Islet of Langerhans (tissue), 1 donor: ENCODE results near the gene NMRAL1.

Experiments used
- FAIRE-seq: peaks from one replicate; lab custom pipeline; 2011; peaks lifted over from hg19 to GRCh38; lab: Jason Lieb, UNC

The NMRAL1 gene

DNA sequence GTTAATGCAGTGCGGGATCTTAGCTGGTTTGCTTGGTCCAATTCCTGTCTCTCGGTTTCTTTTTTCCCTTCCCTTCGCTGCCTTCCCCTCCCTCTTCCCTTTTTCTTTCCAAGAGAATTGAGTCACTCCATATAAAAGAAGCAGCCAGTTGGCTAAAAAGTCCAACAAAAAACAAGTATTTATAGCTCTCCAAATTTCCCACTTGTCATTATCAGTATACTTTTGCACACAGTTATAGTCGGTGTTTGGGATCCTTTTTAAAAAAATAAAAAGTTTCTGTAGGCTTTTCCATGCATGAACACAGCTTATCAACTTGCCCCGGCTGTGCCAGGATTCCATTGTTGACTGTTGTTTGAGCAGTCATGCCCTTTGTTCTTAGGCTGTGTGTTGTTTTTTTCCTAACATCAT, 26.6 kb upstream of the NMRAL1 start:
- FAIRE-seq, result no peak

DNA sequence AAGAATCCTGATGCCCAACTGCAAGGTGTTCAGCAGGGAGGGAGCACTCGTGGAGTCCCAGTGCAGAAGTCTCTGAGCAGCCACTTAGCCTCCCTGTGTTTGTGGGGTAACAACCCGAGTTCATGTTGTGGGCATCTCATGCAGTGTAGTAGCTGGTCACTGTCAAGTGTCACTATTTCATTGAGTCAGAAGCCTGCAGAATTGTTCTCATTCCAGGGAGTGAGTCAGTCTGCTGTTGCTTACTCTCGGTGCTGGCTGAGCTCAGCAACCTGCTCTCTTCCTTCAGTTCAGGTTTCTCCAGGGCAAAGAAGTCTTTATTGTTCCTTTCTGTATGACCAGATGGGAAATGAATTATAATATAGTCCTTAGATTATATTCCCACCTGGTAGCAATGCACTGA, 25.8 kb upstream of the NMRAL1 start:
- FAIRE-seq, result no peak

DNA sequence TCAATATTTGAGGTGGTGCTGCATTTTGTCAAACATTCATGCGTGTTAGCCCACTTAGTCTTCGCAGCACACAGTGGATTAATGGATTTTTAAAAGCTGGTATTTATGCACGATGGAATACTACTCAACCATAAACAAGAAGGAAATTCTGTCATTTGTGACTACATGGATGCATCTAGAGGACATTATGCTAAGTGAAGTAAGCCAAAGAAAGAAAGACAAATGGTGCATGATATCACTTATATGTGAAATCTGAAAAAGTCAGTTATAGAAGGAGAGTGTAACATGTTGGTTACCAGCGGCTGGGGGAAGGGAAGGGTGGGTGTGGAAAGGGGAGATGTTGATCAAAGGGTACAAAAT, 24.8 kb upstream of the NMRAL1 start:
- no peak for FAIRE-seq

- FAIRE-seq, result no peak
Observed at GRCh38 chr16:4498546-4499195, 24.2 kb upstream of the NMRAL1 start.

DNA sequence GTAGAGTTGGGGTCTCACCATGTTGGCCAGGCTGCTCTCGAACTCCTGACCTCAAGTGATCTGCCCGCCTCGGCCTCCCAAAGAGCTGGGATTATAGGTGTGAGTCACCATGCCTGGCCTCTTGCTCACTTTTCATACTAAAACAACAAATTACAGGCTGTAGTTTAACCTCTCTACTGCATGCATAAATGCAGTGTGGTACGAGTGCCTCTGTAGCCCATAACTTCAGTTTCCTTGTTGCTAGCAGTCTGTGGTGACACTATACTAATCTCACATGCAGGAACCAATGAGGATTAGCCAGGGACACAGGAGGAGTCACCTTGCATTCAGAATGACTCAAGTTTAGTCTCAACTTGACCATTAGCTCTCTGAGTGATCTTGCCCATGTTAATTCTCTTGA, 21.9 kb upstream of the NMRAL1 start:
- no peak for FAIRE-seq

GRCh38 chr16:4495766-4496165, 21.3 kb upstream of the NMRAL1 start:
- FAIRE-seq, result no peak

- FAIRE-seq, result no peak
Observed at GRCh38 chr16:4494746-4495490, 20.5 kb upstream of the NMRAL1 start.

- FAIRE-seq, result no peak
Observed at GRCh38 chr16:4491898-4492297, 17.5 kb upstream of the NMRAL1 start.

- FAIRE-seq, result no peak
Observed at GRCh38 chr16:4489030-4489429, 14.6 kb upstream of the NMRAL1 start.

GRCh38 chr16:4488499-4488967, 14.1 kb upstream of the NMRAL1 start:
- FAIRE-seq, result no peak

GRCh38 chr16:4487955-4488498, 13.6 kb upstream of the NMRAL1 start:
- FAIRE-seq, result no peak

DNA sequence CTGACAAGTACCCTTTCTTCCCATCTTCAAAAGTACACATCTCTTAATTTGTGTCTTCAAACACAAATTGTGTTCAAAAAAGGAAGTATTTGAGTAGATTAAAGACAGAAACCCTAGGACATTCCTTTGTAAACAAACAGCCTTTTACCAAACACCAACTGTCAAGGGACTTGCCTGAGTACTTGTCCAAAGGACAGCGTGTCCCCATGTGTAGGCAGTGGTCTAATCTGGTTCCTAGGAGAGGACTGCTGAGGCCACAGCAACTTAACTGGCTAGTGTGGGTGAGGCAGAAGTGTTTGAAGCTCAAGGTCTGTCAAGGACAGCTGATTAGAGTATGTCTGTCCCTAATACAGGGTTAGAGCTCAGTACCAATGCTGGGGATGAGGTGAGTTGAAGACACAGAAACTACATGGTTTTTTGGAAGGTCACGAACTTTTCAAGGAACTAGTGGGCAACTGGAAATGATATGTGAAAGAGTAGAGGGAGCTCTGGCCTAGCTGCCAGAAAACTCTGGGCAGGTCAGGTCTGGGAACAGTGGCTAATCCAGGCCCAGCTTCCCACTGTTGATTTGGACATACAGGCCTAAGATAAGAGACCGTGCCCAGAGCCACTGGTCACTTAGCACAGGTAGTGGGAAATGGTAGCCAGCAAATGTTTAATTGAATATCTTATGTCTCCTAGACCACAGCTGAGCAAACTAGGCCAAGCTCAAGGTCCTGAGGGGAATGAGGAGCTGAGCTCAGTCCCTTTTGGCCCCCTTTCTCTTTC, 11.9 kb upstream of the NMRAL1 start:
- FAIRE-seq, result no peak

DNA sequence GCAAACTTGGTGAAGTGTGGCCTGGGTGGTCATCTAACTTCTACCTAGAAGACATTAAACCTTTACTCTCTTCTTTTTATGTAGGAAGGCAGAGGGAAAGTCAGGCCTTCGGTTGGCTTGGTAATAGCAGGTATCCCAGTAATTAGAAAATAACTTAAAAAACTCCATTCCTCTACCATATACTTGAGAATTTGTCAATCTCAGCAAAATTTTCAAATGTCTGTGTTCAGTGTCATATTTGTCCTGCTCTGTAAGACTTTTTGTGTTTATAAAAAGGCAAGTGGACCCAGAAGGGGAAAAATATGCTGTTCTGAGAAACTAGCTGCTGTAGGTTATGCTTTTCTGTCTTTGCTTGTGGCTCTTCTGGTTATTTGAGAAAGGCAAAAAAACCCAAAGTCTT, 7.5 kb upstream of the NMRAL1 start:
- FAIRE-seq, result no peak

DNA sequence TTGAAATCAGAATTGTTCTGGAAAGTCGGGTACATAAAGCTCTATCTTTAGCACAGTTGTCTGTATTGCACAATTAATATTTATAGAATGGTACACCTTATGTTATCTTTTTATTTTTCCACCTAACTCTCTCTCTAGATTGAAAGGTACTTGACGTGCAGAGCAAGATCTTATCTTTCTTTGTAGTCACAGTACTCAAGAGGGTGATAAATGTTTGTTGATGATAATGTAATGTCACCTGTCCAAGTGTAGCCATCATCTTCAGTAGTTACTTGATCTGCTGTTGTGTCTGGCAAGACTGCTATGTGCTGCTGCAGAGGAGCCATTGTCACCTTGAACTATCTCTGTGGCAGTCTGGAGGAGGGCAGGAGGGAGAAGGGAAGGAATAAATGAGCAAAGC, 7.1 kb upstream of the NMRAL1 start:
- no peak for FAIRE-seq

DNA sequence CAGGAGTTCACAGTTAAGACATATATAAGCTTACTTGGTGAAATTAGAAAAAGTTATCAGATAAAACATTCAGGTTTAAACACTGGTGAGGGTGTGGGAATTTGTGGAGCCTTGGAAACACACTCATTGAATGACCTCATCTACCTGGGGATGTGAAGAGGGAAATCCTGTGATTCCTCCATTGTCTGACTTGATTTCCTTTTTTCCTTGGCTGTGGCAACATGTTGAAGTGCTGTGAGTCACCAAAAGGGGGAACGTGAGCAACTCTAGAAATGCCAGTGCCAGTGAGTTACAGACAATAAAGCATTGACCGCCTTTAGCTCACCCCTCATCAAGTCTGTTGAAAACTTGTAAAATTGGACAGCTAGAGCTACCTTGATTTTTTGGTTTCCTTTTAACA, 3.5 kb upstream of the NMRAL1 start:
- FAIRE-seq, result no peak

- FAIRE-seq, result no peak
Observed at GRCh38 chr16:4475880-4476788, 1.7 kb upstream of the NMRAL1 start, which contains the start of gene HMOX2. Gene HMOX2, plus strand, starts transcription at chr16:4476398. Its CDS starts 29,127 bp downstream, at chr16:4505525.

DNA sequence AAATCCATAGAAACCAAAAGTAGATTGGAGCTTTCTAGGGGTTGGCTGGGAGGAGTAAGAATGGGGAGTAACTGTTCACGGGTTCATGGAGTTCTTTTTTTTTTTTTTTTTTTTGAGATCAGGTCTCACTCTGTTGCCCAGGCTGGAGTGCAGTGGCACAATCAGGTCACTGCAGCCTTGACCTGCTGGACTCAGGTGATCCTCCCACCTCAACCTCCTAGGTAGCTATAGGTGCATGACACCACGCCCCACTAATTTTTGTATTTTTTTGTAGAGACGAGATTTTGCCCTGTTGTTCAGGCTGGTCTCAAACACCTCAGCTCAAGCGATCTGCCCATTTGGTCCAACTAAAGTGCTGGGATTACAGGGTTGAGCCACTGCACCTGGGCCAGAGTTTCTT, 1.5 kb downstream of the NMRAL1 start:
- no peak for FAIRE-seq

DNA sequence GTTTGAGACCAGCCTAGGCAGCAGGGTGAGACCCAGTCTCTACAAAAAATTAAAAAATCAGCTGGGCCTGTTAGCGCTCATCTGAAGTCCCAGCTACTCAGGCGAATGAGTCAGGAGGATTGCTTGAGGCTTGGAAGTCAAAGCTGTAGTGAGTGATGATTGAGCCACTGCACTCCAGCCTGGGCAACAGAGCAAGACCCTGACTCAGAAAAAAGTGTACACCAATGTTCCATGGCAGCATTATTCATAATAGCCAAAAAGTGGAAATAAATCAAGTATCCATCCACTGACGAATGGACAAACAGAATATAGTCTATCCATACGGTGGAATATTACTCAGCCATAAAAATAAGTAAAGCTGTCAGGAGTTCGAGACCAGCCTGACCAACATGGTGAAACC, 2.6 kb downstream of the NMRAL1 start:
- FAIRE-seq, result no peak

- FAIRE-seq, result no peak
Observed at GRCh38 chr16:4468972-4469371, 5.5 kb downstream of the NMRAL1 start.

DNA sequence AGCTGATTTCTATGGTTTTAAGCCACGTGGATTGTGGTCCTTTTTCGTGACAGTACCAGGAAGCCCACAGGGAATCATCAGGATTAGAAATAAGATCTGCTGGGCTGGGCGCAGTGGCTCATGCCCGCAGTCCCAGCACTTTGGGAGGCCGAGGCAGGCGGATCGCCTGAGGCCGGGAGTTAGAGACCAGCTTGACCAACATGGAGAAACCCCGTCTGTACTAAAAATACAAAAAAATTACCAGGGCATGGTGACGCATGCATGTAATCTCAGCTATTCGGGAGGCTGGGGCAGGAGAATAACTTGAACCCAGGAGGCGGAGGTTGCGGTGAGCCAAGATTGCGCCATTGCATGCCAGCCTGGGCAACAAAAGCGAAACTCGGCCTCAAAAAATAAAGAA, 6.5 kb downstream of the NMRAL1 start:
- no peak for FAIRE-seq

DNA sequence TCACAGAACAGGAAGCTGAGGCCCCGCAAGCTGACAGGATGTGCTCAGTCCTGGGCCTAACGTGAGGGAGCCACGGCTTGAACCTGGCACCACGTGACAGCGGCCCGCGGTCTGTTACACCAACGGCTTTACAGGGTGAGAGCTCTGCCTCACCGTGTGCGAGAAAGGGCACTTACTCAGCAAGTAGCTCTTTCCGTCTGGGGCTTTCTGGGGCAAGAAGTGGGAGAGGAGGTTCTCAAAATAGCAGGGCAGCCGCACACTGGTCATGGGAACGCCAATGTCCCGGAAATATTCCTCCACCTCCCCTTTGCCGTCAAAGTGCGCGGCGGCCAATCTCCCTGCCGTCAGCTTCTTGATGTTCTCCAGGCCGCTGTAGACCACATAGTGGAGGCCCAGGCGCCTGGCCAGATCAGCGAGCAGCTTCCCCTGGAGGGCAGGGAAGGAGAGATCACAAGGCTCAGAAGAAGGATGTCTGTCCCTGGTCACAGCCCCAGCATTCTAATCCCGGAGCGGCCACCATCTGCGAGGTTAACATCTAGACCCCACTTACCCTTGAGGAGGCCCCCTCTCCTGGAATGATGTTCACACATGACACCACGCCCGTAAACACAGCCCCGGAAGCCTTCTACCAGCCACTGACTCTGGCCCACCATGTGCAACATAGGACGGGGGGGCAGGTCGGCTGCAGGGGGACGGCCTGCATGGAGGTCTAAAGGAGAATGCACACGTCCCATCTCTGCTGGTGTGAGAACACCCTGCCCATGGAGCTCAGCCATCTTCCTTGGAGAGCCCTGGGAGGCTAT, 8.2 kb downstream of the NMRAL1 start:
- no peak for FAIRE-seq
